DND-41 (cell line): ENCODE data around the gene ZNHIT6.

Source experiments
- EZH2 ChIP-seq: IDR thresholded peaks from 3 replicates; pipeline ENCODE4 v1.6.1; 2012; ENCODE audit warnings: borderline replicate concordance, low read depth, mild to moderate bottlenecking, moderate library complexity, low read length, inconsistent platforms; ENCODE audit not compliant: severe bottlenecking
- TF ChIP-seq, protein P1 (sequence below): IDR thresholded peaks from 2 replicates; pipeline ENCODE4 v1.5.1; 2012; ENCODE audit warnings: borderline replicate concordance, low read length, moderate library complexity, mild to moderate bottlenecking; ENCODE audit not compliant: poor library complexity, severe bottlenecking; ENCODE audit errors: extremely low read depth

DNA sequence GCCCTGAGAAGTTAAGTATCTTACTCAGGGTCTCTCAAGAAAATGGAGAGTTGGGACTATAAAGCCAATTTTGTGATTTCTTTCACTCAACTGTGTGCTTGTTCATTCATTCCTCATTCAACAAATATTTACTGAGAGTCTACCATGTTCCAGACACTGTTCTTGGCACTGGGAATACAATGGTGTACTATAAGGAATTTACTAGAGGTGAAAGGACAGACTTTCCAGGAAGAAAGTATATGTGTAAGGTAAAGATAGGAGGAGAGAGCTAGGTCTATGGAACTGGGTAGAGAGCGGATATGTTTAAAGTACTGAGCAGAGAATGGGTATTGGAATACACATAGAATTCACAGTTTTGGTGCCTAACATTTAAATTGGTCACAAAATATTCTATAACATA lies 42.3 kb downstream of the ZNHIT6 start:
- TF ChIP-seq, protein P1, sequence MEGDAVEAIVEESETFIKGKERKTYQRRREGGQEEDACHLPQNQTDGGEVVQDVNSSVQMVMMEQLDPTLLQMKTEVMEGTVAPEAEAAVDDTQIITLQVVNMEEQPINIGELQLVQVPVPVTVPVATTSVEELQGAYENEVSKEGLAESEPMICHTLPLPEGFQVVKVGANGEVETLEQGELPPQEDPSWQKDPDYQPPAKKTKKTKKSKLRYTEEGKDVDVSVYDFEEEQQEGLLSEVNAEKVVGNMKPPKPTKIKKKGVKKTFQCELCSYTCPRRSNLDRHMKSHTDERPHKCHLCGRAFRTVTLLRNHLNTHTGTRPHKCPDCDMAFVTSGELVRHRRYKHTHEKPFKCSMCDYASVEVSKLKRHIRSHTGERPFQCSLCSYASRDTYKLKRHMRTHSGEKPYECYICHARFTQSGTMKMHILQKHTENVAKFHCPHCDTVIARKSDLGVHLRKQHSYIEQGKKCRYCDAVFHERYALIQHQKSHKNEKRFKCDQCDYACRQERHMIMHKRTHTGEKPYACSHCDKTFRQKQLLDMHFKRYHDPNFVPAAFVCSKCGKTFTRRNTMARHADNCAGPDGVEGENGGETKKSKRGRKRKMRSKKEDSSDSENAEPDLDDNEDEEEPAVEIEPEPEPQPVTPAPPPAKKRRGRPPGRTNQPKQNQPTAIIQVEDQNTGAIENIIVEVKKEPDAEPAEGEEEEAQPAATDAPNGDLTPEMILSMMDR: no peak
- TF ChIP-seq EZH2: no peak
